H1 (cell line): ENCODE results near the gene BTN1A1. TPM values are rescaled to one million over a fixed set of nuclear protein-coding genes. Genes with fewer than 3 reads are reported as not detected.

Experiments used
- CTCF ChIA-PET: fragments of 300-600 bp; sonication (Branson Sonifier 250); formaldehyde crosslinking; loops from one replicate; lab custom pipeline; 2021; ENCODE audit not compliant: partially characterized antibody; lab: Charles Lee
- POLR2A ChIA-PET: fragments of 300-600 bp; sonication (Branson Sonifier 250); formaldehyde crosslinking; loops from one replicate; lab custom pipeline; 2021; ENCODE audit warnings: inconsistent platforms; ENCODE audit not compliant: partially characterized antibody; lab: Charles Lee
- DNase-seq, 2 experiments: peaks; one replicate each; pipeline versions ENCODE4 v3.0.0 to v3.0.0-alpha.2; 2010 to 2022; ENCODE audit warnings: low spot score in 2 of 2, low read depth in 1 of 2, mixed read lengths in 1 of 2
- FAIRE-seq: peaks from 2 replicates; lab custom pipeline; 2011; peaks lifted over from hg19 to GRCh38; lab: Jason Lieb, UNC
- H2AFZ ChIP-seq: 2 replicates; pipeline ENCODE4 v1.8.1; 2012; ENCODE audit warnings: low read length, inconsistent platforms
- H2AK5ac ChIP-seq: 2 replicates; pipeline ENCODE4 v1.6.1; 2013; ENCODE audit warnings: low read depth, low read length
- H2BK120ac ChIP-seq: replicated peaks from 2 replicates; pipeline ENCODE3; 2013; ENCODE audit warnings: low read depth, low read length, inconsistent platforms
- H2BK12ac ChIP-seq: 2 replicates; pipeline ENCODE4 v1.6.1; 2013; ENCODE audit warnings: low read depth, low read length
- H2BK15ac ChIP-seq: 2 replicates; pipeline ENCODE4 v1.6.1; 2013; ENCODE audit warnings: low read length
- H2BK20ac ChIP-seq: 2 replicates; pipeline ENCODE4 v1.6.1; 2013; ENCODE audit warnings: low read length
- H2BK5ac ChIP-seq: 2 replicates; pipeline ENCODE4 v1.6.1; 2013; ENCODE audit warnings: low read depth, low read length
- H3K14ac ChIP-seq: 2 replicates; pipeline ENCODE4 v1.6.1; 2013; ENCODE audit warnings: inconsistent platforms; ENCODE audit not compliant: insufficient read length
- H3K18ac ChIP-seq: 2 replicates; pipeline ENCODE4 v1.6.1; 2013; ENCODE audit warnings: low read length; ENCODE audit errors: extremely low read depth
- H3K23ac ChIP-seq: 2 replicates; pipeline ENCODE4 v1.6.1; 2013; ENCODE audit warnings: inconsistent platforms; ENCODE audit not compliant: insufficient read length
- H3K23me2 ChIP-seq: 2 replicates; pipeline ENCODE4 v1.6.1; 2013; ENCODE audit warnings: low read depth, low read length
- H3K27ac ChIP-seq: 2 replicates; pipeline ENCODE4 v1.6.1; 2011; ENCODE audit warnings: low read depth, low read length, inconsistent platforms
- H3K27me3 ChIP-seq, 4 experiments: replicated peaks in 1 of 4; 1 replicate in 1 of 4; 2 replicates in 3 of 4; pipeline versions ENCODE4 v1.6.1 to v1.8.1; 2011 to 2013; ENCODE audit warnings: low read length in 3 of 4, mild to moderate bottlenecking in 3 of 4, inconsistent platforms in 2 of 4, mixed read lengths in 2 of 4, moderate library complexity in 1 of 4; ENCODE audit not compliant: control insufficient read depth in 3 of 4, insufficient read depth in 3 of 4; ENCODE audit errors: extremely low read depth in 1 of 4
- H3K36me3 ChIP-seq, 4 experiments: 2 replicates each; pipeline versions ENCODE4 v1.6.1 to v1.8.1; 2011 to 2013; ENCODE audit warnings: mild to moderate bottlenecking in 4 of 4, low read length in 3 of 4, moderate library complexity in 2 of 4, control low read depth in 1 of 4, inconsistent platforms in 1 of 4; ENCODE audit not compliant: insufficient read depth in 4 of 4, control insufficient read depth in 2 of 4
- H3K4ac ChIP-seq: replicated peaks from 2 replicates; pipeline ENCODE3; 2013; ENCODE audit warnings: low read length, low read depth, mixed read lengths, inconsistent platforms; ENCODE audit not compliant: insufficient read length
- H3K4me1 ChIP-seq, 4 experiments: replicated peaks in 1 of 4; 1 replicate in 1 of 4; 2 replicates in 3 of 4; pipeline versions ENCODE4 v1.6.1 to v1.8.1; 2011 to 2013; ENCODE audit warnings: low read length in 3 of 4, inconsistent platforms in 2 of 4, mixed read lengths in 1 of 4; ENCODE audit not compliant: insufficient read depth in 4 of 4, control insufficient read depth in 3 of 4
- H3K4me2 ChIP-seq, 2 experiments: 2 replicates each; pipeline versions ENCODE4 v1.6.1 to v1.8.1; 2011 to 2013; ENCODE audit warnings: low read depth in 2 of 2, low read length in 2 of 2, control low read depth in 1 of 2, inconsistent platforms in 1 of 2, mild to moderate bottlenecking in 1 of 2; ENCODE audit not compliant: insufficient read depth in 1 of 2
- H3K4me3 ChIP-seq, 4 experiments: fragments of 200-600, 300-600 bp in 1 of 4; sonication (generic), shearing (Covaris generic), sonication (Bioruptor Twin) in 1 of 4; 2 replicates each; pipeline versions ENCODE4 v1.5.1 to v1.8.1; 2011 to 2016; ENCODE audit warnings: low read length in 4 of 4, low read depth in 3 of 4, control low read depth in 2 of 4, inconsistent platforms in 2 of 4, mild to moderate bottlenecking in 2 of 4, mixed read lengths in 1 of 4, moderate library complexity in 1 of 4; ENCODE audit not compliant: insufficient read depth in 2 of 4; ENCODE audit errors: extremely low read depth in 1 of 4
- H3K56ac ChIP-seq: replicated peaks from 2 replicates; pipeline ENCODE3; 2013; ENCODE audit warnings: low read depth, mild to moderate bottlenecking, mixed read lengths, low read length, inconsistent platforms; ENCODE audit not compliant: insufficient read length
- H3K79me1 ChIP-seq: 2 replicates; pipeline ENCODE4 v1.6.1; 2013; ENCODE audit warnings: low read depth, low read length, control low read depth
- H3K79me2 ChIP-seq, 2 experiments: 2 replicates each; pipeline versions ENCODE4 v1.6.1 to v1.8.1; 2012 to 2013; ENCODE audit warnings: low read length in 2 of 2, mild to moderate bottlenecking in 2 of 2, inconsistent platforms in 1 of 2; ENCODE audit not compliant: insufficient read depth in 2 of 2, control insufficient read depth in 1 of 2
- H3K9ac ChIP-seq, 4 experiments: replicated peaks in 1 of 4; 1 replicate in 1 of 4; 2 replicates in 3 of 4; pipeline versions ENCODE4 v1.6.1 to v1.8.1; 2011 to 2013; ENCODE audit warnings: low read depth in 3 of 4, low read length in 3 of 4, control low read depth in 2 of 4, mild to moderate bottlenecking in 2 of 4, moderate library complexity in 2 of 4, inconsistent platforms in 1 of 4; ENCODE audit errors: extremely low read depth in 1 of 4
- H3K9me3 ChIP-seq, 2 experiments: 2 replicates each; pipeline versions ENCODE4 v1.6.1 to v1.8.1; 2012 to 2013; ENCODE audit warnings: mild to moderate bottlenecking in 2 of 2, moderate library complexity in 2 of 2, control low read depth in 1 of 2, inconsistent platforms in 1 of 2, low read depth in 1 of 2, low read length in 1 of 2, mixed read lengths in 1 of 2; ENCODE audit not compliant: insufficient read depth in 2 of 2
- H4K20me1 ChIP-seq, 2 experiments: replicated peaks in 1 of 2; 2 replicates each; pipeline versions ENCODE3 to v1.8.1; 2011 to 2013; ENCODE audit warnings: inconsistent platforms in 2 of 2, low read length in 2 of 2, mild to moderate bottlenecking in 1 of 2; ENCODE audit not compliant: insufficient read depth in 2 of 2, control insufficient read depth in 1 of 2
- H4K5ac ChIP-seq: 2 replicates; pipeline ENCODE4 v1.6.1; 2013; ENCODE audit warnings: low read length, low read depth, mixed read lengths, inconsistent platforms; ENCODE audit not compliant: insufficient read length
- H4K8ac ChIP-seq: 2 replicates; pipeline ENCODE4 v1.8.0; 2013; ENCODE audit warnings: mild to moderate bottlenecking, moderate library complexity, low read length, inconsistent platforms; ENCODE audit not compliant: insufficient read depth; ENCODE audit errors: extremely low read depth
- H4K91ac ChIP-seq: replicated peaks from 2 replicates; pipeline ENCODE3; 2013; ENCODE audit warnings: low read length, mixed read lengths, inconsistent platforms; ENCODE audit not compliant: insufficient read length
- CEBPB ChIP-seq: IDR thresholded peaks from 2 replicates; pipeline ENCODE4 v1.6.1; 2012; ENCODE audit warnings: low read depth, low read length
- CHD1 ChIP-seq: IDR thresholded peaks from 2 replicates; pipeline ENCODE4 v1.6.1; 2012; ENCODE audit warnings: low read depth, low read length, improper control_type of control experiment
- E2F6 ChIP-seq: IDR thresholded peaks from 2 replicates; pipeline ENCODE4 v1.6.1; 2012; ENCODE audit warnings: inconsistent platforms
- KDM1A ChIP-seq: fragments of 200-600, 300-600 bp; sonication (generic); IDR thresholded peaks from 2 replicates; pipeline ENCODE4 v1.7.1; 2016; ENCODE audit warnings: mild to moderate bottlenecking, low read length, borderline replicate concordance
- KDM4A ChIP-seq: IDR thresholded peaks from one replicate; pipeline ENCODE4 v1.7.1; 2012; ENCODE audit warnings: low read depth, mild to moderate bottlenecking, moderate library complexity, low read length, inconsistent platforms; ENCODE audit not compliant: severe bottlenecking
- MAX ChIP-seq: IDR thresholded peaks from 2 replicates; pipeline ENCODE4 v1.6.1; 2012; ENCODE audit warnings: inconsistent platforms
- PHF8 ChIP-seq: fragments of 200-600 bp; sonication (generic); conservative IDR thresholded peaks from 2 replicates; pipeline ENCODE4 v1.7.1; 2012; ENCODE audit warnings: low read depth, mild to moderate bottlenecking, inconsistent platforms, low read length, moderate library complexity
- SIN3A ChIP-seq, 2 experiments: IDR thresholded peaks in 1 of 2; conservative IDR thresholded peaks in 1 of 2; 2 replicates each; pipeline ENCODE4 v1.6.1; 2011 to 2012; ENCODE audit warnings: low read length in 2 of 2, improper control_type of control experiment in 1 of 2, low read depth in 1 of 2, mild to moderate bottlenecking in 1 of 2
- SUZ12 ChIP-seq: fragments of 200-600 bp; sonication (generic); IDR thresholded peaks from 2 replicates; pipeline ENCODE4 v1.6.1; 2012; ENCODE audit warnings: mild to moderate bottlenecking, inconsistent platforms, low read length, moderate library complexity, mixed read lengths
- TBP ChIP-seq: IDR thresholded peaks from 2 replicates; pipeline ENCODE4 v1.6.1; 2011; ENCODE audit warnings: low read depth, low read length, improper control_type of control experiment
- TCF12 ChIP-seq: IDR thresholded peaks from 2 replicates; pipeline ENCODE4 v1.6.1; 2011; ENCODE audit warnings: low read depth, mild to moderate bottlenecking, low read length
- ZNF274 ChIP-seq: IDR thresholded peaks from 2 replicates; pipeline ENCODE4 v1.7.0; 2012; ENCODE audit warnings: low read length, borderline replicate concordance; ENCODE audit errors: extremely low read depth
- WGBS, 2 experiments: shearing (Covaris generic) in 1 of 2; methylation state at CpG; one replicate each; pipeline versions ENCODE4 v1.1.6 to v1.1.7; 2013 to 2015; ENCODE audit warnings: low lambda C conversion rate in 2 of 2, mixed read lengths in 2 of 2, inconsistent platforms in 1 of 2, low coverage in 1 of 2, missing lambda C conversion rate in 1 of 2; ENCODE audit not compliant: insufficient replicate concordance in 2 of 2, insufficient coverage in 1 of 2, insufficient read length in 1 of 2; ENCODE audit errors: extremely low coverage in 1 of 2, missing lambda C conversion rate in 1 of 2; 5-methylcytosine and 5-hydroxymethylcytosine counted together
- polyA plus RNA-seq, 7 experiments: library from polyadenylated mRNA; depleted of rRNA in 3 of 7; stranded (reverse) in 5 of 7; unstranded in 2 of 7; fragments of >200 nt in 5 of 7; fragments of 200-250 nt in 2 of 7; gene quantifications; 1 replicate in 5 of 7; 2 replicates in 1 of 7; 4 replicates in 1 of 7; pipeline versions ENCODE4 v1.2.1 to v1.2.3, GENCODE V29; 2011 to 2013; ENCODE audit warnings: missing spikeins in 2 of 7, mixed read lengths in 2 of 7
- total RNA-seq: library from RNA; stranded (reverse); fragmentation: NEBNext Ultra II Directional; extraction: Animal tissue kit (Norgen Biotek cat#: 25700); gene quantifications from 2 replicates; pipeline ENCODE4 v1.2.1, GENCODE V29; 2021

Gene BTN1A1
- total and polyA plus RNA-seq, 2 of the 8 experiments (the other 6 are each of a cell fraction or from before 2014, with no cell fraction given) = 0.28 to 0.35 TPM

- H3K14ac ChIP-seq = no peak overlapping the region
- H2BK5ac ChIP-seq = no peak overlapping the region
- H4K91ac ChIP-seq = no peak overlapping the region
- peaks cover 0 to 9% of the 10 kb centered on the region in 2 experiments; a peak in 2 of 4 replicates for H3K79me2 ChIP-seq
- no peak overlapping the region for H2BK12ac ChIP-seq
- peaks cover 3 to 16% (median 8%) of the 10 kb centered on the region in 4 experiments; a peak in 5 of 7 replicates for H3K4me1 ChIP-seq
- H3K79me1 ChIP-seq = no peaks in the 10 kb centered on the region
- no peak for DNase-seq
- H3K9me3 ChIP-seq = no peaks in the 10 kb centered on the region
- H3K23me2 ChIP-seq = peaks cover 3% of the 10 kb centered on the region; the same call in 1 of the 2 replicates
- no peak overlapping the region for H3K56ac ChIP-seq
- H3K4ac ChIP-seq = no peak overlapping the region
- no peak overlapping the region for H4K8ac ChIP-seq
- H3K9ac ChIP-seq = no peak overlapping the region
- POLR2A ChIA-PET = interaction anchor here (0.6 kb wide), 1 partner anchor 12 kb away, joined by 4 read pairs; no protein-coding TSS in a partner anchor
- H3K27ac ChIP-seq = no peak overlapping the region
- no peaks in the 10 kb centered on the region for H3K36me3 ChIP-seq
- H3K23ac ChIP-seq = no peak overlapping the region
- H2BK120ac ChIP-seq = no peak overlapping the region
- CTCF ChIA-PET = interaction anchor here (0.6 kb wide), 1 partner anchor 24 kb away, joined by 3 read pairs; no protein-coding TSS in a partner anchor
- 85% methylated on average over 7 of the region's 7 CpGs; no CpG with 5 or more reads in 1 of the 2 experiments for WGBS, 2 experiments
- H2AK5ac ChIP-seq = no peak overlapping the region
- H4K20me1 ChIP-seq = no peaks in the 10 kb centered on the region
- no peak overlapping the region for H3K18ac ChIP-seq
- H3K4me3 ChIP-seq = no peak overlapping the region
- no peak overlapping the region for H2AFZ ChIP-seq
- H2BK15ac ChIP-seq = no peak overlapping the region
- FAIRE-seq = no peak
- H3K27me3 ChIP-seq = no peaks in the 10 kb centered on the region
- H3K4me2 ChIP-seq = no peak overlapping the region
- H2BK20ac ChIP-seq = no peak overlapping the region
- H4K5ac ChIP-seq = no peak overlapping the region
- TF ChIP-seq E2F6 (no peak), ZNF274 (no peak), CHD1 (no peak), CEBPB (no peak), PHF8 (no peak), KDM4A (no peak), TBP (no peak), TCF12 (no peak), SIN3A (conservative IDR thresholded peaks at IDR 0.05 in 1 of 2, IDR thresholded peaks at IDR 0.05 in 1 of 2; ENCODE audit: low read depth in 1 of 2, low read length in 2 of 2) (no peak), MAX (no peak), SUZ12 (no peak), KDM1A (no peak)
Measured at GRCh38 chr6:26524722-26525370, 24.7 kb downstream of the BTN1A1 start.
